ENCODE data around the gene ZNF519. TPM values are rescaled to one million over a fixed set of nuclear protein-coding genes. Genes with fewer than 3 reads are reported as not detected.

The ZNF519 gene
- polyA plus RNA-seq, 1 donor (not counting 4 experiments of a cell fraction or from before 2014, with no cell fraction given): 3.6 TPM

DNA sequence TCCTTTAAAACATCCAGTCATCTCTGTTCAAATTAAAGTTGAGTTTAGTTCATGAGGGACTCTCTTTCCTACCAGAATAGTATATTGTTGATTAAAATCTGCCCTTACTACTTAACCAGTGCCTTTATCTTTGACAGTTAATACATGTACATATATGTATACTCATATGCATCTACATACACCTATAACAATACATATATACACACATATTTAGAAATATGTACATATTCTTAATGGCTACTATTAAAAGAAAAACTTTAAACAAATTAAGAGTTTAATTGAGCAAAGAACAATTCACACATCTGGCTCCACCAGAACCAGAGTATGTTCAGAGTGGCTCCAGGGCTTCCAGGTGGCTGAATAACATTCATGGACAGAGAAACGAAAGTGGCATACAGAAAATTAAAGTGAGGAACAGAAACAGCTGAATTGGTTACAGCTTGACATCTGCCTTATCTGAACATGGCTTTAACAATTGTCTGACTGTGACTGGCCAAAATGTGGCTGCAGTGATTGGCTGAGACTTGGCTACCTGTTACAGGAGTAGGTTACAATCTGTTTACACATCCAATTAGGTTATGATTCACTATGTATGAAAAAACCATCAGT is 38.8 kb downstream of the ZNF519 start:
- no peak overlapping the region for H2AFZ ChIP-seq (ENCODE audit: control insufficient read depth, low read length)
- H3K27me3 ChIP-seq (ENCODE audit: control insufficient read depth, extremely low read depth, insufficient read depth, low read length): no peaks in the 10 kb centered on the region
- no peak overlapping the region for H3K4me3 ChIP-seq (ENCODE audit: control insufficient read depth in 2 of 3, extremely low read depth in 1 of 3, insufficient read depth in 2 of 3, low read depth in 1 of 3, low read length in 3 of 3)
- H3K9me3 ChIP-seq (ENCODE audit: control insufficient read depth, low read depth, low read length): no peaks in the 10 kb centered on the region
- no peaks in the 10 kb centered on the region for H3K79me2 ChIP-seq (ENCODE audit: control insufficient read depth, insufficient read depth, low read length)
- no peaks in the 10 kb centered on the region for H4K20me1 ChIP-seq (ENCODE audit: control insufficient read depth, extremely low read depth, insufficient read depth, low read length)
- H3K4me2 ChIP-seq (ENCODE audit: control insufficient read depth, extremely low read depth, insufficient read depth, low read depth, low read length): no peak overlapping the region
- no peaks in the 10 kb centered on the region for H3K36me3 ChIP-seq (ENCODE audit: control insufficient read depth in 2 of 2, extremely low read depth in 1 of 2, insufficient read depth in 2 of 2, low read length in 2 of 2)
- H3K27ac ChIP-seq (ENCODE audit: control insufficient read depth, insufficient read depth, low read length): no peak overlapping the region
- no peaks in the 10 kb centered on the region for H3K4me1 ChIP-seq (ENCODE audit: control insufficient read depth, extremely low read depth, insufficient read depth, low read length)
- no peak overlapping the region for H3K9ac ChIP-seq (ENCODE audit: control insufficient read depth, extremely low read depth, insufficient read depth, low read length)
- no peak for DNase-seq (ENCODE audit: low read depth, low spot score)
- no peak for FAIRE-seq
- dilution Hi-C loops (cut with MboI; ENCODE audit: extremely low pct_ligation_motif_present, low sequenced_read_pairs): no loop called here
- H3K9me1 ChIP-seq (ENCODE audit: control insufficient read depth, extremely low read depth, insufficient read depth, low read length): no peaks in the 10 kb centered on the region
- TF ChIP-seq EZH2 (IDR thresholded peaks at IDR 0.05; ENCODE audit: low read length): no peak
- TF ChIP-seq, protein P1, sequence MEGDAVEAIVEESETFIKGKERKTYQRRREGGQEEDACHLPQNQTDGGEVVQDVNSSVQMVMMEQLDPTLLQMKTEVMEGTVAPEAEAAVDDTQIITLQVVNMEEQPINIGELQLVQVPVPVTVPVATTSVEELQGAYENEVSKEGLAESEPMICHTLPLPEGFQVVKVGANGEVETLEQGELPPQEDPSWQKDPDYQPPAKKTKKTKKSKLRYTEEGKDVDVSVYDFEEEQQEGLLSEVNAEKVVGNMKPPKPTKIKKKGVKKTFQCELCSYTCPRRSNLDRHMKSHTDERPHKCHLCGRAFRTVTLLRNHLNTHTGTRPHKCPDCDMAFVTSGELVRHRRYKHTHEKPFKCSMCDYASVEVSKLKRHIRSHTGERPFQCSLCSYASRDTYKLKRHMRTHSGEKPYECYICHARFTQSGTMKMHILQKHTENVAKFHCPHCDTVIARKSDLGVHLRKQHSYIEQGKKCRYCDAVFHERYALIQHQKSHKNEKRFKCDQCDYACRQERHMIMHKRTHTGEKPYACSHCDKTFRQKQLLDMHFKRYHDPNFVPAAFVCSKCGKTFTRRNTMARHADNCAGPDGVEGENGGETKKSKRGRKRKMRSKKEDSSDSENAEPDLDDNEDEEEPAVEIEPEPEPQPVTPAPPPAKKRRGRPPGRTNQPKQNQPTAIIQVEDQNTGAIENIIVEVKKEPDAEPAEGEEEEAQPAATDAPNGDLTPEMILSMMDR (optimal IDR thresholded peaks at IDR 0.05 in 1 of 3, IDR thresholded peaks at IDR 0.05 in 1 of 3, conservative IDR thresholded peaks at IDR 0.05 in 1 of 3; ENCODE audit: extremely low read depth in 1 of 3, insufficient read depth in 2 of 3, low read length in 3 of 3): no peak

DNA sequence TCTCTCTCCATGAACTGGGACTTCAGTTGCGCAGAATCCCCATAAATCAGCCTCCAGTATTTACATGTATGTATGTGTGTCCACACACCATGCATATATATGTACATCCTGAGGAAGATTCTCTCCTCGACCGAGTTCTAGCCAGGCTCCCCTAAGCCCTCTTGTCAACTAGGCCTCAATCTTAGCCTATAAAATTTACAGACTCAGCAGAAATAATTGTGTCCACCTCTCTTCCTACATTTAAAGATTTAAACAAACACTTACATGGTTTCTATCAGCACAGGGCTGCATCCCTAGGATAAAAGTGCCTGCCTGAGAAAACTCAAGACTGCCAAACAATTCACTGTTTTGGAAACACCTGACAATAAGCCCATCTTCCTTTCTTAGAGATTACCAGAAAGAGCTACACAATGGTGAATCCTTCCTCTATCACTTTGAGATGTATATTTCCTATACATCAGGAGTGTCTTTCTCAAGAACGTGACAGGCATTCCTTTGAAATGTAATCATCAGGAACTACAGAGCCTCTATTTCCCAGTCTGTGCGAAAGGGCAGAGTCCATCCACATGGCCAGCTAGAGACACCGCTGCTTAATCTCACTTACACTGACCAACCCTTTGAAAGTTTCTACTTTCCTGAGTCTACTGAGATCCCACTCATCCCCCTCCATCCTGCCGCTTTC is 39.5 kb downstream of the ZNF519 start:
- Histone ChIP-seq H3K4me1 (ENCODE audit: control insufficient read depth, extremely low read depth, insufficient read depth, low read length) (no peaks in the 10 kb centered on the region), H3K79me2 (ENCODE audit: control insufficient read depth, insufficient read depth, low read length) (no peaks in the 10 kb centered on the region), H3K9ac (ENCODE audit: control insufficient read depth, extremely low read depth, insufficient read depth, low read length) (no peak overlapping the region), H3K9me1 (ENCODE audit: control insufficient read depth, extremely low read depth, insufficient read depth, low read length) (no peaks in the 10 kb centered on the region), H2AFZ (ENCODE audit: control insufficient read depth, low read length) (no peak overlapping the region), H3K4me3 (ENCODE audit: control insufficient read depth in 2 of 3, extremely low read depth in 1 of 3, insufficient read depth in 2 of 3, low read depth in 1 of 3, low read length in 3 of 3) (no peak overlapping the region), H4K20me1 (ENCODE audit: control insufficient read depth, extremely low read depth, insufficient read depth, low read length) (no peaks in the 10 kb centered on the region), H3K4me2 (ENCODE audit: control insufficient read depth, extremely low read depth, insufficient read depth, low read depth, low read length) (no peak overlapping the region), H3K36me3 (ENCODE audit: control insufficient read depth in 2 of 2, extremely low read depth in 1 of 2, insufficient read depth in 2 of 2, low read length in 2 of 2) (no peaks in the 10 kb centered on the region), H3K9me3 (ENCODE audit: control insufficient read depth, low read depth, low read length) (no peaks in the 10 kb centered on the region), H3K27ac (ENCODE audit: control insufficient read depth, insufficient read depth, low read length) (no peak overlapping the region), H3K27me3 (ENCODE audit: control insufficient read depth, extremely low read depth, insufficient read depth, low read length) (no peaks in the 10 kb centered on the region)
- no peak for DNase-seq (ENCODE audit: low read depth, low spot score)
- FAIRE-seq: no peak
- dilution Hi-C loops (cut with MboI; ENCODE audit: extremely low pct_ligation_motif_present, low sequenced_read_pairs): no loop called here
- TF ChIP-seq EZH2 (IDR thresholded peaks at IDR 0.05; ENCODE audit: low read length): no peak
- TF ChIP-seq, protein P1 (optimal IDR thresholded peaks at IDR 0.05 in 1 of 3, IDR thresholded peaks at IDR 0.05 in 1 of 3, conservative IDR thresholded peaks at IDR 0.05 in 1 of 3; ENCODE audit: extremely low read depth in 1 of 3, insufficient read depth in 2 of 3, low read length in 3 of 3): no peak
